HG02763 (cell line): ENCODE measurements around the gene THAP7.

Source experiments
- ATAC-seq: cut with Tn5 transposase; IDR thresholded peaks from one replicate; pipeline ENCODE4 v1.9.1; 2021; ENCODE audit warnings: mild to moderate bottlenecking, moderate library complexity; ENCODE audit not compliant: unreplicated experiment

Gene THAP7

GRCh38 chr22:21031545-21032036 is 29.7 kb upstream of the THAP7 start:
- ATAC-seq = no peak

GRCh38 chr22:21030621-21031544 is 29.0 kb upstream of the THAP7 start:
- no peak for ATAC-seq

- ATAC-seq = no peak
Measured at GRCh38 chr22:21030032-21030431, 28.1 kb upstream of the THAP7 start.

- ATAC-seq = no peak
Measured at GRCh38 chr22:21029486-21030025, 27.6 kb upstream of the THAP7 start.

GRCh38 chr22:21028277-21029251 is 26.6 kb upstream of the THAP7 start:
- no peak for ATAC-seq

- ATAC-seq = no peak
Measured at GRCh38 chr22:21026783-21027692, 25.1 kb upstream of the THAP7 start.

GRCh38 chr22:21025763-21026755 is 24.1 kb upstream of the THAP7 start:
- ATAC-seq = no peak

- ATAC-seq = no peak
Measured at GRCh38 chr22:21025266-21025665, 23.3 kb upstream of the THAP7 start.

GRCh38 chr22:21022955-21023614 is 21.2 kb upstream of the THAP7 start:
- no peak for ATAC-seq

GRCh38 chr22:21022507-21022906 is 20.6 kb upstream of the THAP7 start:
- ATAC-seq = no peak

GRCh38 chr22:21020802-21021429 is 19.0 kb upstream of the THAP7 start:
- ATAC-seq = no peak

GRCh38 chr22:21018314-21018713 is 16.4 kb upstream of the THAP7 start:
- no peak for ATAC-seq

GRCh38 chr22:21016644-21017420 is 14.9 kb upstream of the THAP7 start:
- ATAC-seq = no peak

- ATAC-seq = no peak
Measured at GRCh38 chr22:21015466-21016006, 13.6 kb upstream of the THAP7 start.

GRCh38 chr22:21014726-21015465 is 13.0 kb upstream of the THAP7 start, which contains the start of gene P2RX6:
Gene P2RX6 (plus strand): TSS chr22:21015165. CDS start chr22:21015175, 10 bp downstream.
- ATAC-seq = no peak

- ATAC-seq = peak; percentile 90
Measured at GRCh38 chr22:21014202-21014725, 12.3 kb upstream of the THAP7 start.
